HepG2 (cell line): ENCODE data around the gene FRMD5. TPM values are rescaled to one million over a fixed set of nuclear protein-coding genes. Genes with fewer than 3 reads are reported as not detected.
A peak's percentile ranks its signal among the peaks of the same experiment; 100 is the strongest.

Experiments used
- ATAC-seq: fragments of 200-7000 bp; cut with Tn5 transposase; 3 replicates; pipeline ENCODE4 v1.9.1; 2020; ENCODE audit warnings: mild to moderate bottlenecking, moderate library complexity
- BruUV-seq: library from RNA; stranded (reverse); fragments of 400-500 nt; replicated peaks from 2 replicates; lab custom pipeline; 2021; lab: Mats Ljungman, UMichigan
- CTCF ChIA-PET: fragments of 300-600 bp; formaldehyde crosslinking; extraction: SDS; loops from one replicate; lab custom pipeline; 2021; ENCODE audit warnings: low total read pairs, inconsistent platforms, low intra/inter-chr PET ratio; lab: Yijun Ruan, JAX
- POLR2A ChIA-PET: fragments of 350-600 bp; sonication (Branson Sonifier 250); formaldehyde crosslinking; loops from one replicate; lab custom pipeline; 2020; ENCODE audit warnings: antibody characterized with exemption, inconsistent platforms; lab: Yijun Ruan, JAX
- DNase-seq: peaks from one replicate; pipeline ENCODE4 v3.0.0-alpha.2; 2015; ENCODE audit warnings: low spot score
- FAIRE-seq: peaks from 3 replicates; lab custom pipeline; 2011; peaks lifted over from hg19 to GRCh38; lab: Jason Lieb, UNC
- H2AFZ ChIP-seq: one replicate; pipeline ENCODE4 v1.6.1; 2011; ENCODE audit warnings: low read length, inconsistent platforms
- H3K27ac ChIP-seq: fragments of 300-600 bp; 3 replicates; pipeline ENCODE4 v1.8.0; 2011; ENCODE audit warnings: mixed run types, mild to moderate bottlenecking, mixed read lengths, low read length, inconsistent platforms; ENCODE audit not compliant: insufficient read depth; ENCODE audit errors: extremely low read length
- H3K27me3 ChIP-seq, 2 experiments: fragments of 200-600 bp in 1 of 2; 2 replicates in 1 of 2; 3 replicates in 1 of 2; pipeline versions ENCODE4 v1.6.0 to v1.8.0; 2011; ENCODE audit warnings: low read length in 2 of 2, mild to moderate bottlenecking in 2 of 2, moderate library complexity in 2 of 2, inconsistent platforms in 1 of 2; ENCODE audit not compliant: insufficient read depth in 2 of 2, control insufficient read depth in 1 of 2
- H3K36me3 ChIP-seq, 2 experiments: fragments of 200-600 bp in 1 of 2; replicated peaks in 1 of 2; 2 replicates in 1 of 2; 3 replicates in 1 of 2; pipeline versions ENCODE4 v1.5.1 to v1.8.0; 2011; ENCODE audit warnings: low read length in 2 of 2, inconsistent platforms in 1 of 2; ENCODE audit not compliant: insufficient read depth in 2 of 2, control insufficient read depth in 1 of 2
- H3K4me1 ChIP-seq: 2 replicates; pipeline ENCODE4 v1.5.1; 2012; ENCODE audit warnings: low read length, inconsistent platforms; ENCODE audit not compliant: insufficient read depth
- H3K4me2 ChIP-seq: 2 replicates; pipeline ENCODE4 v1.6.0; 2011; ENCODE audit warnings: low read depth, low read length, inconsistent platforms
- H3K4me3 ChIP-seq, 3 experiments: fragments of 200-600 bp in 1 of 3; sonication (generic), shearing (Covaris generic) in 1 of 3; replicated peaks in 1 of 3; 2 replicates each; pipeline ENCODE4 v1.5.1; 2011 to 2016; ENCODE audit warnings: low read length in 3 of 3, inconsistent platforms in 2 of 3, low read depth in 2 of 3, mild to moderate bottlenecking in 2 of 3, control low read depth in 1 of 3, mixed read lengths in 1 of 3; ENCODE audit not compliant: insufficient read depth in 1 of 3
- H3K79me2 ChIP-seq: one replicate; pipeline ENCODE4 v1.6.1; 2011; ENCODE audit warnings: low read length, inconsistent platforms; ENCODE audit not compliant: insufficient read depth
- H3K9ac ChIP-seq: 2 replicates; pipeline ENCODE4 v1.6.0; 2011; ENCODE audit warnings: mild to moderate bottlenecking, low read depth, low read length, inconsistent platforms; ENCODE audit not compliant: insufficient read depth
- H3K9me3 ChIP-seq: 2 replicates; pipeline ENCODE4 v1.5.1; 2012; ENCODE audit warnings: mild to moderate bottlenecking, low read length
- H4K20me1 ChIP-seq: 2 replicates; pipeline ENCODE4 v1.6.0; 2011; ENCODE audit warnings: inconsistent platforms, mild to moderate bottlenecking, low read length, moderate library complexity; ENCODE audit not compliant: insufficient read depth
- ZNF780A ChIP-seq: sonication (generic); formaldehyde crosslinking; IDR thresholded peaks from 2 replicates; pipeline ENCODE4 v1.8.0; 2022; ENCODE audit warnings: mild to moderate bottlenecking, missing genetic modification reagents, moderate library complexity
- WGBS: methylation state at CpG from one replicate; pipeline ENCODE4 v1.1.6; 2017; ENCODE audit warnings: low lambda C conversion rate; 5-methylcytosine and 5-hydroxymethylcytosine counted together
- in situ Hi-C: cut with HindIII; loops from 2 replicates; pipeline ENCODE4 v1.10.0; 2017; ENCODE audit warnings: low pct_unique_long_range_greater_than_20kb; ENCODE audit not compliant: extremely low pct_ligation_motif_present
- intact Hi-C: fragments of 100-400 bp; cut with micrococcal nuclease; formaldehyde crosslinking; loops from one replicate; pipeline ENCODE4 v1.10.0; 2022; ENCODE audit not compliant: unreplicated experiment
- polyA plus RNA-seq, 8 experiments: library from polyadenylated mRNA; depleted of rRNA in 3 of 8; stranded (reverse) in 7 of 8; unstranded in 1 of 8; fragments of >200 nt; fragmentation: Illumina TruSeq in 4 of 8; extraction: Trizol in 4 of 8; gene quantifications; 2 replicates each; pipeline versions ENCODE4 v1.2.1 to v1.2.3, GENCODE V29; 2011 to 2016; ENCODE audit warnings: low read depth in 4 of 8, missing spikeins in 1 of 8, mixed read lengths in 1 of 8; ENCODE audit not compliant: insufficient read depth in 1 of 8
- small RNA-seq, 3 experiments: library from RNA; depleted of rRNA; stranded (forward); fragments of <200 nt; gene quantifications; one replicate each; pipeline ENCODE3, GENCODE V24; 2012; ENCODE audit warnings: low read depth in 2 of 3, low replicate concordance in 1 of 3; ENCODE audit not compliant: insufficient read length in 3 of 3, insufficient read depth in 2 of 3
- total RNA-seq, 5 experiments: library from RNA; depleted of rRNA; stranded (reverse); fragments of >200 nt; fragmentation: Illumina TruSeq; extraction: Trizol; gene quantifications; 2 replicates each; pipeline ENCODE4 v1.2.3, GENCODE V29; 2016; ENCODE audit warnings: low read depth in 1 of 5

The FRMD5 gene
- total and polyA plus RNA-seq, 2 of the 13 experiments (the other 11 are each of a cell fraction or from before 2014, with no cell fraction given) = 0.93 to 1.5 TPM

- no peak for FAIRE-seq
- peaks cover 54% of the 10 kb centered on the region for H3K79me2 ChIP-seq
- no peaks in the 10 kb centered on the region for H4K20me1 ChIP-seq
- H2AFZ ChIP-seq = no peak overlapping the region
- H3K9ac ChIP-seq = no peak overlapping the region
- ATAC-seq = no peak
- TF ChIP-seq ZNF780A = no peak
- peak overlapping the region; percentile 42; the same call in 1 of the 2 replicates for H3K4me2 ChIP-seq
- H3K27ac ChIP-seq = no peak overlapping the region
- intact Hi-C loops = no loop called here
- BruUV-seq = no TSS peak
- H3K27me3 ChIP-seq = no peaks in the 10 kb centered on the region; a peak in 1 of 5 replicates
- peaks cover 47% of the 10 kb centered on the region for H3K4me1 ChIP-seq
- H3K4me3 ChIP-seq = no peak overlapping the region
- WGBS = 73% methylated on average over 3 of the region's 3 CpGs
- peaks cover 0 to 11% of the 10 kb centered on the region in 2 experiments; a peak in 2 of 5 replicates for H3K36me3 ChIP-seq
- ChIA-PET POLR2A (interaction anchor here (4.2 kb wide), 1 partner anchor 20 kb away, joined by 30 read pairs; the partner anchor contains the start of genes HYPK and SERINC4), CTCF (no interaction called here)
- no peak for DNase-seq
- in situ Hi-C loops = no loop called here
- no peaks in the 10 kb centered on the region for H3K9me3 ChIP-seq
Observed at GRCh38 chr15:43821505-43821904, 373.6 kb downstream of the FRMD5 start.

Small RNA genes lying within 50 kb of the gene (small RNA-seq; reads per million reads assigned to genes)
- gene RF00019 = 0 reads per million in 3 experiments

Other genes with a start within 250 kb of the FRMD5 start
- gene GOLM2, start 93.4 kb upstream of the FRMD5 start, total RNA-seq (2016; rRNA removed; fragmentation: Illumina TruSeq; extraction: Trizol) = 49.9 and 57.9 TPM in 2 replicates
- 19.7 and 20.4 TPM in 2 replicates for gene GOLM2, start 93.4 kb upstream of the FRMD5 start, polyA plus RNA-seq (2011; rRNA removed)
- gene CTDSPL2, start 232.4 kb upstream of the FRMD5 start, total RNA-seq (2016; rRNA removed; fragmentation: Illumina TruSeq; extraction: Trizol) = 56.2 and 95.2 TPM in 2 replicates
- gene CTDSPL2, start 232.4 kb upstream of the FRMD5 start, polyA plus RNA-seq (2011; rRNA removed) = 29.1 and 37.4 TPM in 2 replicates